Neural crest cell (in vitro differentiated cells): Measurements from ENCODE around the gene SNX1. TPM values are rescaled to one million over a fixed set of nuclear protein-coding genes. Genes with fewer than 3 reads are reported as not detected.
"Not testable (repeated sequence)": the region's sequence is repeated elsewhere in the genome, so short reads cannot be mapped to it uniquely, and the experiment has no call there.

Experiments used
- DNase-seq: peaks from one replicate; pipeline ENCODE4 v3.0.0; 2021; ENCODE audit warnings: low read depth, mixed read lengths, low spot score
- H3K27ac Mint-ChIP-seq: one replicate; pipeline ENCODE4 v1.8.0; 2021; ENCODE audit warnings: mild to moderate bottlenecking, mixed read lengths; ENCODE audit not compliant: unreplicated experiment
- H3K27me3 Mint-ChIP-seq: 2 replicates; pipeline ENCODE4 v1.8.0; 2021; ENCODE audit warnings: low read depth, mild to moderate bottlenecking, mixed read lengths
- H3K36me3 Mint-ChIP-seq: 2 replicates; pipeline ENCODE4 v1.8.0; 2021; ENCODE audit warnings: low read depth, mild to moderate bottlenecking, mixed read lengths
- H3K4me1 Mint-ChIP-seq: 2 replicates; pipeline ENCODE4 v1.8.0; 2021; ENCODE audit warnings: mixed read lengths
- H3K4me3 Mint-ChIP-seq: one replicate; pipeline ENCODE4 v1.8.0; 2021; ENCODE audit warnings: mild to moderate bottlenecking, mixed read lengths
- H3K9me3 Mint-ChIP-seq: 2 replicates; pipeline ENCODE4 v1.8.0; 2021; ENCODE audit warnings: mixed read lengths
- CTCF ChIP-seq: fragments of 200-600 bp; sonication (generic); conservative IDR thresholded peaks from 2 replicates; pipeline ENCODE4 v1.5.0; 2021; ENCODE audit warnings: antibody characterized with exemption, mild to moderate bottlenecking
- total RNA-seq: library from RNA; stranded (reverse); gene quantifications from 2 replicates; pipeline ENCODE4 v1.2.1, GENCODE V29; 2021

The SNX1 gene
- total RNA-seq, 1 donor from 2014 or later = 131 TPM

- no peak overlapping the region for H3K4me3 Mint-ChIP-seq
- no peaks in the 10 kb centered on the region for H3K27me3 Mint-ChIP-seq
- peaks cover 9% of the 10 kb centered on the region for H3K4me1 Mint-ChIP-seq
- DNase-seq = no peak
- H3K27ac Mint-ChIP-seq = no peak overlapping the region
- H3K9me3 Mint-ChIP-seq = no peaks in the 10 kb centered on the region
- no peak for TF ChIP-seq CTCF
- H3K36me3 Mint-ChIP-seq = peaks cover 6% of the 10 kb centered on the region
Observed at GRCh38 chr15:64070965-64071851, 24.6 kb upstream of the SNX1 start.

GRCh38 chr15:64071931-64072765 is 23.6 kb upstream of the SNX1 start:
- TF ChIP-seq CTCF = no peak
- Mint-ChIP-seq H3K9me3 (no peaks in the 10 kb centered on the region), H3K36me3 (peaks cover 6% of the 10 kb centered on the region), H3K4me1 (peaks cover 9% of the 10 kb centered on the region), H3K27ac (no peak overlapping the region), H3K27me3 (no peaks in the 10 kb centered on the region), H3K4me3 (no peak overlapping the region)
- no peak for DNase-seq

- Mint-ChIP-seq H3K36me3 (peaks cover 6% of the 10 kb centered on the region), H3K4me1 (peaks cover 3% of the 10 kb centered on the region), H3K9me3 (no peaks in the 10 kb centered on the region), H3K27me3 (no peaks in the 10 kb centered on the region), H3K4me3 (no peak overlapping the region), H3K27ac (no peak overlapping the region)
- DNase-seq = no peak
- TF ChIP-seq CTCF = no peak
Observed at GRCh38 chr15:64072812-64073211, 23.0 kb upstream of the SNX1 start.

- DNase-seq, H3K27ac Mint-ChIP-seq, H3K4me3 Mint-ChIP-seq, H3K27me3 Mint-ChIP-seq, H3K9me3 Mint-ChIP-seq, H3K4me1 Mint-ChIP-seq, H3K36me3 Mint-ChIP-seq: not testable (repeated sequence)
Observed at GRCh38 chr15:64073496-64073895, 22.3 kb upstream of the SNX1 start.

GRCh38 chr15:64082757-64083156 is 13.0 kb upstream of the SNX1 start:
- no peaks in the 10 kb centered on the region for H3K27me3 Mint-ChIP-seq
- H3K27ac Mint-ChIP-seq = no peak overlapping the region
- H3K4me3 Mint-ChIP-seq = no peak overlapping the region
- no peaks in the 10 kb centered on the region for H3K9me3 Mint-ChIP-seq
- no peak for TF ChIP-seq CTCF
- DNase-seq = no peak
- H3K4me1 Mint-ChIP-seq = no peaks in the 10 kb centered on the region
- H3K36me3 Mint-ChIP-seq = peaks cover 9% of the 10 kb centered on the region
